Upper lobe of left lung (tissue), 6 donors: ENCODE results near the gene BMPR1B. TPM values are rescaled to one million over a fixed set of nuclear protein-coding genes. Genes with fewer than 3 reads are reported as not detected.

ENCODE experiments used
- ATAC-seq, 2 donors: fragments of 200-7000 bp; cut with Tn5 transposase; one replicate each; pipeline ENCODE4 v1.9.1; 2022; ENCODE audit warnings: mild to moderate bottlenecking in 2 of 2, moderate library complexity in 2 of 2; ENCODE audit not compliant: low FRiP score in 2 of 2
- DNase-seq, 2 donors: peaks; one replicate each; pipeline ENCODE4 v3.0.0-alpha.2; 2019 to 2020
- H3K27ac ChIP-seq, 4 donors: fragments of 200-600 bp; sonication (generic); one replicate each; pipeline ENCODE4 v1.5.1; 2016 to 2019
- H3K27me3 ChIP-seq, 4 donors: fragments of 200-600 bp; sonication (generic); one replicate each; pipeline ENCODE4 v1.5.1; 2017 to 2019
- H3K36me3 ChIP-seq, 4 donors: fragments of 200-600 bp; sonication (generic); one replicate each; pipeline ENCODE4 v1.5.1; 2016 to 2019
- H3K4me1 ChIP-seq, 4 donors: fragments of 200-600 bp; sonication (generic); one replicate each; pipeline ENCODE4 v1.5.1; 2018 to 2019
- H3K4me3 ChIP-seq, 4 donors: fragments of 200-600 bp; sonication (generic); one replicate each; pipeline ENCODE4 v1.5.1; 2017 to 2019; ENCODE audit warnings: mild to moderate bottlenecking in 2 of 4, moderate library complexity in 1 of 4
- H3K9me3 ChIP-seq, 4 donors: fragments of 200-600 bp; sonication (generic); one replicate each; pipeline ENCODE4 v1.5.1; 2018 to 2019
- CTCF ChIP-seq, 6 experiments: fragments of 450-650 bp in 4 of 6; fragments of 200-600 bp in 2 of 6; sonication (generic) in 2 of 6; IDR thresholded peaks; one replicate each; pipeline ENCODE4 v1.5.1; 2016 to 2019; ENCODE audit warnings: antibody characterized with exemption in 6 of 6
- EP300 ChIP-seq, 4 donors: sonication (generic); formaldehyde crosslinking; IDR thresholded peaks; one replicate each; pipeline ENCODE4 v1.5.1; 2017; ENCODE audit warnings: antibody characterized with exemption in 4 of 4, control low read depth in 2 of 4
- POLR2A ChIP-seq, 4 donors: fragments of 450-650 bp; IDR thresholded peaks; one replicate each; pipeline ENCODE4 v1.5.1; 2016 to 2017; ENCODE audit warnings: antibody characterized with exemption in 4 of 4, mild to moderate bottlenecking in 2 of 4
- POLR2AphosphoS5 ChIP-seq, 2 donors: sonication (generic); formaldehyde crosslinking; IDR thresholded peaks; one replicate each; pipeline ENCODE4 v1.5.1; 2017; ENCODE audit warnings: antibody characterized with exemption in 2 of 2
- WGBS, 2 donors: methylation state at CpG; one replicate each; pipeline ENCODE4 v1.1.5; 2017 to 2018; 5-methylcytosine and 5-hydroxymethylcytosine counted together
- total RNA-seq, 6 donors: library from RNA; depleted of rRNA in 4 of 6; stranded (reverse); fragments of >200 nt in 4 of 6; gene quantifications; one replicate each; pipeline versions ENCODE4 v1.1.0 to v1.2.1, GENCODE V29; 2016 to 2021
- donor health status: DM: no; HTN: no; CAD: no; lungs with moderate emphysema.
- donor health status: DM: no; HTN: yes; CAD: no; lungs with severe emphysema.

BMPR1B gene
- total RNA-seq, 6 donors from 2014 or later = 0.78 to 7.7 (median 3.5) TPM

GRCh38 chr4:94889946-94890345 lies 132.2 kb downstream of the BMPR1B start:
- no peaks in the 10 kb centered on the region for H3K9me3 ChIP-seq
- ATAC-seq (no peak), DNase-seq (no peak)
- H3K36me3 ChIP-seq = no peaks in the 10 kb centered on the region
- H3K4me3 ChIP-seq = no peak overlapping the region
- WGBS, 2 donors = 51 to 71% methylated on average over 3 of the region's 3 CpGs
- no peaks in the 10 kb centered on the region for H3K27me3 ChIP-seq
- TF ChIP-seq CTCF (IDR thresholded peaks at IDR 0.05) (no peak), POLR2A (IDR thresholded peaks at IDR 0.05) (no peak), EP300 (IDR thresholded peaks at IDR 0.05) (no peak), POLR2AphosphoS5 (IDR thresholded peaks at IDR 0.05) (no peak)
- no peak overlapping the region for H3K27ac ChIP-seq
- no peaks in the 10 kb centered on the region for H3K4me1 ChIP-seq

GRCh38 chr4:94890579-94890978 lies 132.8 kb downstream of the BMPR1B start:
- no peak for ATAC-seq
- H3K4me1 ChIP-seq = no peaks in the 10 kb centered on the region
- no peak overlapping the region for H3K27ac ChIP-seq
- no peak for DNase-seq
- H3K4me3 ChIP-seq = no peak overlapping the region
- H3K27me3 ChIP-seq = no peaks in the 10 kb centered on the region
- no peaks in the 10 kb centered on the region for H3K36me3 ChIP-seq
- TF ChIP-seq POLR2AphosphoS5 (IDR thresholded peaks at IDR 0.05) (no peak), EP300 (IDR thresholded peaks at IDR 0.05) (no peak), CTCF (IDR thresholded peaks at IDR 0.05) (no peak), POLR2A (IDR thresholded peaks at IDR 0.05) (no peak)
- H3K9me3 ChIP-seq = no peaks in the 10 kb centered on the region
- WGBS, 2 donors = 64 to 88% methylated on average over 3 of the region's 3 CpGs

- WGBS, 2 donors = 77 to 83% methylated on average over 7 of the region's 7 CpGs
- Histone ChIP-seq H3K27me3 (no peaks in the 10 kb centered on the region), H3K4me3 (no peak overlapping the region), H3K4me1 (no peaks in the 10 kb centered on the region), H3K36me3 (no peaks in the 10 kb centered on the region), H3K9me3 (no peaks in the 10 kb centered on the region), H3K27ac (no peak overlapping the region)
- no peak for DNase-seq
- ATAC-seq = no peak
- TF ChIP-seq POLR2AphosphoS5 (IDR thresholded peaks at IDR 0.05) (no peak), POLR2A (IDR thresholded peaks at IDR 0.05) (no peak), EP300 (IDR thresholded peaks at IDR 0.05) (no peak)
Measured at GRCh38 chr4:94892051-94892450, 134.3 kb downstream of the BMPR1B start.

GRCh38 chr4:94895081-94895480 lies 137.3 kb downstream of the BMPR1B start:
- H3K4me3 ChIP-seq = no peak overlapping the region
- H3K9me3 ChIP-seq = no peaks in the 10 kb centered on the region
- ATAC-seq (no peak), DNase-seq (no peak)
- H3K27me3 ChIP-seq = no peaks in the 10 kb centered on the region
- TF ChIP-seq POLR2AphosphoS5 (IDR thresholded peaks at IDR 0.05) (no peak), CTCF (IDR thresholded peaks at IDR 0.05) (no peak), EP300 (IDR thresholded peaks at IDR 0.05) (no peak), POLR2A (IDR thresholded peaks at IDR 0.05) (no peak)
- 67 to 76% methylated on average over 2 of the region's 2 CpGs for WGBS, 2 donors
- H3K36me3 ChIP-seq = no peaks in the 10 kb centered on the region
- no peak overlapping the region for H3K27ac ChIP-seq
- H3K4me1 ChIP-seq = no peaks in the 10 kb centered on the region

GRCh38 chr4:94897023-94897422 lies 139.3 kb downstream of the BMPR1B start:
- Histone ChIP-seq H3K4me3 (no peak overlapping the region), H3K27me3 (no peaks in the 10 kb centered on the region), H3K4me1 (no peaks in the 10 kb centered on the region), H3K9me3 (no peaks in the 10 kb centered on the region), H3K27ac (no peak overlapping the region), H3K36me3 (no peaks in the 10 kb centered on the region)
- WGBS, 2 donors = 55 to 62% methylated on average over 7 of the region's 7 CpGs
- no peak for ATAC-seq
- no peak for TF ChIP-seq CTCF (IDR thresholded peaks at IDR 0.05)
- DNase-seq = no peak
